PC-9 (cell line): ENCODE results near the gene AKIRIN2.

ENCODE experiments used
- EZH2 ChIP-seq: fragments of 200-600 bp; sonication (generic); IDR thresholded peaks from 2 replicates; pipeline ENCODE4 v1.8.0; 2017; ENCODE audit warnings: antibody characterized with exemption, low read depth
- TF ChIP-seq, protein P1 (sequence below): fragments of 200-600 bp; sonication (generic); conservative IDR thresholded peaks from 2 replicates; pipeline ENCODE4 v1.6.1; 2017; ENCODE audit warnings: mixed run types, antibody characterized with exemption, mild to moderate bottlenecking, moderate library complexity

DNA sequence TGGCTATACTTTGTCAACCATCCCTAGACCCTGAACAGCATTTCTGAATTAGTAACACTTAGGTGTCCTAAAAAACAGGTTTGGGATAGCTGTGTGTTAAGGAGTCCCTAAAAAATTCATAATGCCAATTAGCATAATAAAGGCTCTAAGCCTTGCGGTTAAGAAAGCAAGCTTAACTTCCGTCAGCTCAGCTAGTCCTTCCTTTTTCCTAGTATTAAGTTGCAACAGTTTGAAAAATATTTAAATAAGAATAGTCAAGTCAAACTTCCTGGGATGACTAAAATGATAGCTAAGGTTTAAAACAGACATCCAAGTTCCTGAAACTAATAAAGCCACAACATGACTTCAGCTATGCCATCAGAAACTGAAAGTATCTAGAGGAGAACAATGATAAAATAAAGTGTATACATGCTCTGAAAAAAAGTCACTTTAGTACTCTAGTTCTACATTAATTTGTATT lies 3.5 kb downstream of the AKIRIN2 start:
- TF ChIP-seq, protein P1, sequence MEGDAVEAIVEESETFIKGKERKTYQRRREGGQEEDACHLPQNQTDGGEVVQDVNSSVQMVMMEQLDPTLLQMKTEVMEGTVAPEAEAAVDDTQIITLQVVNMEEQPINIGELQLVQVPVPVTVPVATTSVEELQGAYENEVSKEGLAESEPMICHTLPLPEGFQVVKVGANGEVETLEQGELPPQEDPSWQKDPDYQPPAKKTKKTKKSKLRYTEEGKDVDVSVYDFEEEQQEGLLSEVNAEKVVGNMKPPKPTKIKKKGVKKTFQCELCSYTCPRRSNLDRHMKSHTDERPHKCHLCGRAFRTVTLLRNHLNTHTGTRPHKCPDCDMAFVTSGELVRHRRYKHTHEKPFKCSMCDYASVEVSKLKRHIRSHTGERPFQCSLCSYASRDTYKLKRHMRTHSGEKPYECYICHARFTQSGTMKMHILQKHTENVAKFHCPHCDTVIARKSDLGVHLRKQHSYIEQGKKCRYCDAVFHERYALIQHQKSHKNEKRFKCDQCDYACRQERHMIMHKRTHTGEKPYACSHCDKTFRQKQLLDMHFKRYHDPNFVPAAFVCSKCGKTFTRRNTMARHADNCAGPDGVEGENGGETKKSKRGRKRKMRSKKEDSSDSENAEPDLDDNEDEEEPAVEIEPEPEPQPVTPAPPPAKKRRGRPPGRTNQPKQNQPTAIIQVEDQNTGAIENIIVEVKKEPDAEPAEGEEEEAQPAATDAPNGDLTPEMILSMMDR, result no peak
- no peak for TF ChIP-seq EZH2
